Peyer's patch (tissue), 4 donors: ENCODE results near the gene MIR17HG. TPM values are rescaled to one million over a fixed set of nuclear protein-coding genes. Genes with fewer than 3 reads are reported as not detected.

Source experiments
- DNase-seq, 3 donors: peaks; one replicate each; pipeline ENCODE4 v3.0.0-alpha.2; 2017 to 2019
- H3K27ac ChIP-seq, 4 donors: fragments of 200-600 bp; sonication (generic); one replicate each; pipeline ENCODE4 v1.5.1; 2016 to 2019
- H3K27me3 ChIP-seq, 2 donors: fragments of 200-600 bp; sonication (generic); one replicate each; pipeline ENCODE4 v1.5.1; 2019
- H3K36me3 ChIP-seq, 3 donors: fragments of 200-600 bp; sonication (generic); one replicate each; pipeline ENCODE4 v1.5.1; 2016 to 2019
- H3K4me1 ChIP-seq, 4 donors: fragments of 200-600 bp; sonication (generic); one replicate each; pipeline ENCODE4 v1.5.1; 2016 to 2019
- H3K4me3 ChIP-seq, 4 donors: fragments of 200-600 bp; sonication (generic); 1 replicate in 3 of 4; 2 replicates in 1 of 4; pipeline ENCODE4 v1.5.1; 2016 to 2019; ENCODE audit warnings: mild to moderate bottlenecking in 1 of 4
- H3K9me3 ChIP-seq, 4 donors: fragments of 200-600 bp; sonication (generic); one replicate each; pipeline ENCODE4 v1.5.1; 2016 to 2019; ENCODE audit warnings: mild to moderate bottlenecking in 1 of 4
- CTCF ChIP-seq, 6 experiments: fragments of 450-650 bp in 4 of 6; fragments of 200-600 bp in 2 of 6; sonication (generic) in 1 of 6; IDR thresholded peaks; one replicate each; pipeline ENCODE4 v1.5.1; 2017 to 2019; ENCODE audit warnings: antibody characterized with exemption in 6 of 6, mild to moderate bottlenecking in 3 of 6, moderate library complexity in 1 of 6
- POLR2A ChIP-seq, 2 donors: fragments of 450-650 bp; IDR thresholded peaks; one replicate each; pipeline ENCODE4 v1.5.1; 2017; ENCODE audit warnings: antibody characterized with exemption in 2 of 2, mild to moderate bottlenecking in 2 of 2, moderate library complexity in 2 of 2
- total RNA-seq, 4 donors: library from RNA; depleted of rRNA; stranded (reverse); fragments of >200 nt; gene quantifications; one replicate each; pipeline ENCODE4 v1.1.0, GENCODE V29; 2016

The MIR17HG gene
- total RNA-seq, 4 donors from 2014 or later = 0.88 to 10.4 (median 4.5) TPM

GRCh38 chr13:91400063-91400399 is 52.5 kb downstream of the MIR17HG start:
- Histone ChIP-seq H3K4me1 (peaks cover 0 to 17% (median 4%) of the 10 kb centered on the region in 4 donors), H3K27me3 (peaks cover 0 to 9% of the 10 kb centered on the region in 2 donors)

GRCh38 chr13:91400671-91401070 is 53.2 kb downstream of the MIR17HG start:
- H3K4me3 ChIP-seq = no peak overlapping the region
- peaks cover 0 to 9% of the 10 kb centered on the region in 2 donors for H3K27me3 ChIP-seq
- H3K4me1 ChIP-seq = peaks cover 0 to 17% (median 4%) of the 10 kb centered on the region in 4 donors
- no peak for DNase-seq
- H3K27ac ChIP-seq = no peak overlapping the region
- no peak for TF ChIP-seq POLR2A (IDR thresholded peaks at IDR 0.05)
- no peak for TF ChIP-seq CTCF (IDR thresholded peaks at IDR 0.05)
- no peaks in the 10 kb centered on the region for H3K9me3 ChIP-seq
- H3K36me3 ChIP-seq = no peaks in the 10 kb centered on the region

More at GRCh38 chr13:91400063-91400399, 52.5 kb downstream of the MIR17HG start:
- H3K4me3 ChIP-seq = no peak overlapping the region
- no peak for DNase-seq
- H3K9me3 ChIP-seq = no peaks in the 10 kb centered on the region
- no peak overlapping the region for H3K27ac ChIP-seq
- no peaks in the 10 kb centered on the region for H3K36me3 ChIP-seq
- TF ChIP-seq CTCF (IDR thresholded peaks at IDR 0.05) = no peak
- TF ChIP-seq POLR2A (IDR thresholded peaks at IDR 0.05) = no peak

DNA sequence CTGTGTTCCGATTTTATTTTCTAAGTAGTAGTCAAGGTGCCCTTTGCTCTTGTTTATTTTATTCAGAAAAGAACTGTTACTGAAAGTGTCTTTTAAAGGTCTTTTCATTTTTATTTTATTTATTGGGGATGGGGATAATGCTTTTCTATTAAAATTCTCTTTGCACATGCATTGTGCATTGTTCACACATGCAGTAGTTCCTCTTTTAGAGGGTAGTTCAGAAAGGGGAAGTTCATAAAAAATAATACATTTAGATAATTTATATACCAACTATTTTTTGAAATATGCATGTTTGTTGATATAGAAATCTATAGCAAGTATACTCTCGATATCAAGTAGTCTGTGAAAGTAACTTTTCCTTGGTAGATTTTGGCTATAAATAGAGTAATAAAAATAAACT is 54.4 kb downstream of the MIR17HG start:
- no peak for TF ChIP-seq POLR2A (IDR thresholded peaks at IDR 0.05)
- no peak for TF ChIP-seq CTCF (IDR thresholded peaks at IDR 0.05)
- no peaks in the 10 kb centered on the region for H3K36me3 ChIP-seq
- H3K27me3 ChIP-seq = peaks cover 0 to 9% of the 10 kb centered on the region in 2 donors
- H3K9me3 ChIP-seq = no peaks in the 10 kb centered on the region
- peaks cover 0 to 17% (median 4%) of the 10 kb centered on the region in 4 donors for H3K4me1 ChIP-seq
- H3K27ac ChIP-seq = no peak overlapping the region
- no peak overlapping the region for H3K4me3 ChIP-seq
- DNase-seq = no peak

Other genes starting within 250 kb of the MIR17HG start
- 1 to 10 TPM in 1 of 4 donors, not detected in 3; 4.1 TPM for gene GPC5, start 50.9 kb downstream of the MIR17HG start, total RNA-seq